K562 (cell line): ENCODE results near the gene BPHL. TPM values are rescaled to one million over a fixed set of nuclear protein-coding genes. Genes with fewer than 3 reads are reported as not detected.

Source experiments
- BRD4 ChIP-seq: fragments of 200-600 bp; sonication (generic); IDR thresholded peaks from 2 replicates; pipeline ENCODE4 v1.6.1; 2017; ENCODE audit warnings: inconsistent platforms
- BRF1 ChIP-seq: IDR thresholded peaks from 3 replicates; pipeline ENCODE4 v1.6.1; 2011; ENCODE audit warnings: borderline replicate concordance, mild to moderate bottlenecking; ENCODE audit not compliant: insufficient read length; ENCODE audit errors: extremely low read depth
- CSDE1 ChIP-seq, 2 experiments: fragments of 450-650 bp; IDR thresholded peaks; 2 replicates each; pipeline ENCODE4 v1.6.1; 2016; ENCODE audit warnings: mild to moderate bottlenecking in 1 of 2
- CTCFL ChIP-seq: IDR thresholded peaks from 2 replicates; pipeline ENCODE4 v1.6.1; 2011; ENCODE audit warnings: borderline replicate concordance, low read depth, mild to moderate bottlenecking, moderate library complexity, low read length; ENCODE audit not compliant: insufficient read depth, poor library complexity, severe bottlenecking
- EGR1 ChIP-seq: fragments of 450-650 bp; conservative IDR thresholded peaks from 2 replicates; pipeline ENCODE4 v1.6.1; 2017; ENCODE audit warnings: mild to moderate bottlenecking
- FOXM1 ChIP-seq, 2 experiments: fragments of 450-650 bp in 1 of 2; sonication (generic) in 1 of 2; formaldehyde crosslinking in 1 of 2; IDR thresholded peaks; 2 replicates each; pipeline versions ENCODE4 v1.6.1 to v1.9.0; 2017 to 2022; ENCODE audit warnings: low read depth in 2 of 2, mild to moderate bottlenecking in 2 of 2, missing genetic modification reagents in 1 of 2, moderate library complexity in 1 of 2
- FUS ChIP-seq: fragments of 200-400 bp; formaldehyde crosslinking; optimal IDR thresholded peaks from 2 replicates; pipeline ENCODE3; 2017; ENCODE audit warnings: low read depth, low read length
- GTF2F1 ChIP-seq: IDR thresholded peaks from 2 replicates; pipeline ENCODE4 v1.6.1; 2011; ENCODE audit warnings: low read depth, low read length, improper control_type of control experiment
- HNRNPL ChIP-seq: fragments of 200-400 bp; formaldehyde crosslinking; IDR thresholded peaks from 2 replicates; pipeline ENCODE4 v1.6.1; 2017; ENCODE audit warnings: low read depth, mild to moderate bottlenecking, low read length
- KHSRP ChIP-seq: fragments of 450-650 bp; IDR thresholded peaks from 2 replicates; pipeline ENCODE4 v1.6.1; 2017
- MAX ChIP-seq: sonication (generic); formaldehyde crosslinking; IDR thresholded peaks from 2 replicates; pipeline ENCODE4 v1.9.0; 2022; ENCODE audit warnings: mild to moderate bottlenecking, missing genetic modification reagents
- MEIS2 ChIP-seq: fragments of 450-650 bp; IDR thresholded peaks from 2 replicates; pipeline ENCODE4 v1.6.1; 2014; ENCODE audit warnings: mild to moderate bottlenecking; ENCODE audit not compliant: partially characterized antibody
- MYBL2 ChIP-seq, 2 experiments: fragments of 450-650 bp in 1 of 2; sonication (generic) in 1 of 2; formaldehyde crosslinking in 1 of 2; IDR thresholded peaks; 2 replicates each; pipeline versions ENCODE4 v1.6.1 to v1.8.1; 2017 to 2022; ENCODE audit warnings: borderline replicate concordance in 1 of 2, inconsistent platforms in 1 of 2, low read depth in 1 of 2, mild to moderate bottlenecking in 1 of 2, missing genetic modification reagents in 1 of 2, moderate library complexity in 1 of 2
- NELFE ChIP-seq: IDR thresholded peaks from 2 replicates; pipeline ENCODE4 v1.6.1; 2011; ENCODE audit warnings: mild to moderate bottlenecking; ENCODE audit not compliant: insufficient read depth, insufficient read length
- POLR2B ChIP-seq: fragments of 450-650 bp; IDR thresholded peaks from 2 replicates; pipeline ENCODE4 v1.6.1; 2018; ENCODE audit warnings: low read depth; ENCODE audit not compliant: partially characterized antibody
- POLR2H ChIP-seq: IDR thresholded peaks from 2 replicates; pipeline ENCODE4 v1.6.1; 2016; ENCODE audit warnings: missing genetic modification characterization, low read depth, mild to moderate bottlenecking, control low read depth, missing compliant biosample characterization, moderate library complexity
- POU5F1 ChIP-seq: fragments of 150-350 bp; IDR thresholded peaks from 2 replicates; pipeline ENCODE4 v1.6.1; 2014; ENCODE audit warnings: borderline replicate concordance, low read length, low read depth, mild to moderate bottlenecking; ENCODE audit not compliant: partially characterized antibody
- PPARD ChIP-seq: fragments of 250-450 bp; sonication (Bioruptor Pico); IDR thresholded peaks from 2 replicates; pipeline ENCODE4 v1.8.0; 2022; ENCODE audit warnings: inconsistent platforms, mild to moderate bottlenecking, moderate library complexity
- SAP30 ChIP-seq: fragments of 200-600 bp; sonication (generic); IDR thresholded peaks from 2 replicates; pipeline ENCODE4 v1.6.1; 2012; ENCODE audit warnings: borderline replicate concordance, low read depth, mild to moderate bottlenecking, moderate library complexity, low read length, control low read depth, inconsistent platforms; ENCODE audit not compliant: insufficient read depth, poor library complexity, severe bottlenecking
- SLC30A9 ChIP-seq: fragments of 250-450 bp; sonication (Bioruptor Pico); IDR thresholded peaks from 2 replicates; pipeline ENCODE4 v1.8.0; 2022; ENCODE audit warnings: mild to moderate bottlenecking, moderate library complexity
- TEAD1 ChIP-seq, 2 experiments: fragments of 450-650 bp in 1 of 2; sonication (generic) in 1 of 2; formaldehyde crosslinking; IDR thresholded peaks; 2 replicates each; pipeline versions ENCODE4 v1.4.0 to v1.8.0; 2020 to 2022; ENCODE audit warnings: mild to moderate bottlenecking in 2 of 2, missing genetic modification reagents in 1 of 2
- ZBED1 ChIP-seq: IDR thresholded peaks from 2 replicates; pipeline ENCODE4 v1.6.1; 2014
- ZNF175 ChIP-seq: fragments of 200-800 bp; sonication (Bioruptor generic); IDR thresholded peaks from 2 replicates; pipeline ENCODE4 v1.6.1; 2016; ENCODE audit warnings: low read depth, mild to moderate bottlenecking, missing genetic modification characterization, missing compliant biosample characterization
- ZNF212 ChIP-seq: fragments of 450-650 bp; formaldehyde crosslinking; IDR thresholded peaks from 2 replicates; pipeline ENCODE4 v1.4.0; 2020; ENCODE audit warnings: mild to moderate bottlenecking
- ZNF699 ChIP-seq: fragments of 250-450 bp; sonication (Bioruptor Pico); IDR thresholded peaks from 2 replicates; pipeline ENCODE4 v1.8.0; 2021; ENCODE audit warnings: mild to moderate bottlenecking, moderate library complexity; ENCODE audit not compliant: insufficient replicate concordance
- ZNF785 ChIP-seq: fragments of 250-450 bp; sonication (Bioruptor Pico); IDR thresholded peaks from 2 replicates; pipeline ENCODE4 v1.4.0; 2020; ENCODE audit warnings: mild to moderate bottlenecking
- polyA plus RNA-seq, 8 experiments: library from polyadenylated mRNA; depleted of rRNA in 4 of 8; stranded (reverse) in 5 of 8; unstranded in 3 of 8; fragments of >200 nt; fragmentation: Nextera tagmentation in 2 of 8; fragmentation: Illumina TruSeq in 1 of 8; extraction: Ambion mirVana in 2 of 8; extraction: Trizol in 1 of 8; gene quantifications; 2 replicates each; pipeline versions ENCODE4 v1.2.1 to v1.2.3, GENCODE V29; 2011 to 2014; ENCODE audit warnings: inconsistent platforms in 1 of 8, missing spikeins in 1 of 8
- total RNA-seq, 7 experiments: library from RNA; depleted of rRNA in 6 of 7; stranded (reverse); fragments of >200 nt in 6 of 7; fragmentation: Illumina TruSeq in 2 of 7; extraction: Trizol in 2 of 7; gene quantifications; 2 replicates each; pipeline versions ENCODE4 v1.2.1 to v1.2.3, GENCODE V29; 2011 to 2021; ENCODE audit warnings: low replicate concordance in 1 of 7

BPHL gene
- total and polyA plus RNA-seq, 9 of the 15 experiments (the other 6 are each of a cell fraction or from before 2014, with no cell fraction given): 3.5 to 17.4 (median 8.2) TPM

- TF ChIP-seq POLR2B (peak; percentile 71), PPARD (CRISPR knock-in tag) (no peak), BRF1 (no peak), SAP30 (peak; percentile 34), CSDE1 (IDR thresholded peaks at IDR 0.05) (peak in 1 of 2 experiments; percentile 59; a peak in 1 of 4 replicates), ZBED1 (no peak; the same call in 1 of the 2 replicates), MYBL2 (IDR thresholded peaks at IDR 0.05; ENCODE audit: low read depth) (no peak), MYBL2 (CRISPR knock-in tag; IDR thresholded peaks at IDR 0.05; ENCODE audit: borderline replicate concordance) (no peak), FUS (peak; percentile 52), MEIS2 (peak; percentile 36), NELFE (peak; percentile 77), EGR1 (peak; percentile 95), POU5F1 (peak; percentile 24), BRD4 (peak; percentile 87; the same call in 1 of the 2 replicates), SLC30A9 (CRISPR knock-in tag) (0 out of 2 replicates have a peak, but pooled peaks have one; percentile 29), POLR2H (peak; percentile 96), HNRNPL (peak; percentile 85), GTF2F1 (peak; percentile 93), KHSRP (0 out of 2 replicates have a peak, but pooled peaks have one; percentile 32), TEAD1 (CRISPR knock-in tag; IDR thresholded peaks at IDR 0.05) (peak in 1 of 2 experiments; percentile 71; a peak in 2 of 4 replicates), ZNF785 (no peak), CTCFL (peak; percentile 93), ZNF175 (CRISPR knock-in tag) (peak; percentile 35; the same call in 1 of the 2 replicates), ZNF699 (CRISPR knock-in tag) (no peak), FOXM1 (IDR thresholded peaks at IDR 0.05; ENCODE audit: low read depth) (no peak), FOXM1 (CRISPR knock-in tag; IDR thresholded peaks at IDR 0.05; ENCODE audit: low read depth) (peak; percentile 85; the same call in 1 of the 2 replicates), ZNF212 (CRISPR knock-in tag) (no peak), MAX (CRISPR knock-in tag) (peak; percentile 32; the same call in 1 of the 2 replicates)
These were observed 38.8 kb downstream of the BPHL start, which contains the start of gene TUBB2A (continued) for GRCh38 chr6:3157131-3157933.
